Suprapubic skin (tissue), 3 donors: ENCODE data around the gene FUT7.

Source experiments
- POLR2A ChIP-seq, 2 donors: fragments of 450-650 bp; IDR thresholded peaks; one replicate each; pipeline ENCODE4 v1.6.1; 2017; ENCODE audit warnings: antibody characterized with exemption in 2 of 2, mild to moderate bottlenecking in 2 of 2, moderate library complexity in 2 of 2
- TF ChIP-seq, protein P1 (sequence below), 2 donors: fragments of 200-600 bp in 1 of 2; fragments of 450-650 bp in 1 of 2; sonication (generic) in 1 of 2; IDR thresholded peaks; one replicate each; pipeline ENCODE4 v1.5.1; 2016 to 2019; ENCODE audit warnings: antibody characterized with exemption in 2 of 2, mild to moderate bottlenecking in 1 of 2, moderate library complexity in 1 of 2

- TF ChIP-seq, protein P1, sequence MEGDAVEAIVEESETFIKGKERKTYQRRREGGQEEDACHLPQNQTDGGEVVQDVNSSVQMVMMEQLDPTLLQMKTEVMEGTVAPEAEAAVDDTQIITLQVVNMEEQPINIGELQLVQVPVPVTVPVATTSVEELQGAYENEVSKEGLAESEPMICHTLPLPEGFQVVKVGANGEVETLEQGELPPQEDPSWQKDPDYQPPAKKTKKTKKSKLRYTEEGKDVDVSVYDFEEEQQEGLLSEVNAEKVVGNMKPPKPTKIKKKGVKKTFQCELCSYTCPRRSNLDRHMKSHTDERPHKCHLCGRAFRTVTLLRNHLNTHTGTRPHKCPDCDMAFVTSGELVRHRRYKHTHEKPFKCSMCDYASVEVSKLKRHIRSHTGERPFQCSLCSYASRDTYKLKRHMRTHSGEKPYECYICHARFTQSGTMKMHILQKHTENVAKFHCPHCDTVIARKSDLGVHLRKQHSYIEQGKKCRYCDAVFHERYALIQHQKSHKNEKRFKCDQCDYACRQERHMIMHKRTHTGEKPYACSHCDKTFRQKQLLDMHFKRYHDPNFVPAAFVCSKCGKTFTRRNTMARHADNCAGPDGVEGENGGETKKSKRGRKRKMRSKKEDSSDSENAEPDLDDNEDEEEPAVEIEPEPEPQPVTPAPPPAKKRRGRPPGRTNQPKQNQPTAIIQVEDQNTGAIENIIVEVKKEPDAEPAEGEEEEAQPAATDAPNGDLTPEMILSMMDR (IDR thresholded peaks at IDR 0.05), result no peak
- TF ChIP-seq POLR2A (IDR thresholded peaks at IDR 0.05), result no peak
Measured at GRCh38 chr9:137041124-137041523, 9.2 kb upstream of the FUT7 start.
